NCI-H2107 treated with DMSO at 0.1 percent for 48 hours (cell line): ENCODE data around the gene MRPL33.

ENCODE experiments used
- DNase-seq: peaks from one replicate; lab custom pipeline; 2025; ENCODE audit not compliant: unreplicated experiment; lab: John Stamatoyannopoulos, UW

The MRPL33 gene

DNA sequence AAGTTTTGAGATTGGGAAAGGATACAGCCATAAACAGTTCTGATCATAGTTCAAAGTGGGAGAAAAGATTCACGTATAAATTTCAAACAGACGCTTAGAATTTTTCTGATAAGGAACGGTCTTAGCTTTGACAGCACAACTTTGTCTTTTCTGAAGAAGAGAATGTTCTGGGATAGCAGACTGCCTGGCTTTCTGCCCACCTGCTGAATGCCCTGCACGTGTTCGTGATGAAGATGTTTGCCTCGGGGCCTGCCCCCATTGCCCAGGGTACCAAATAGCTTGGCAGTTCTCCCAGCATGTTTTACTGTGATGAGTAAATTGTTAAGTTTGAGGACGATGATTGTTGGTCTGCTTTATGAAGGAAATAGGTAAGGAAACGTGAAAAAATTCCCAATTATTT lies 4.6 kb downstream of the MRPL33 start:
- no peak for DNase-seq

DNA sequence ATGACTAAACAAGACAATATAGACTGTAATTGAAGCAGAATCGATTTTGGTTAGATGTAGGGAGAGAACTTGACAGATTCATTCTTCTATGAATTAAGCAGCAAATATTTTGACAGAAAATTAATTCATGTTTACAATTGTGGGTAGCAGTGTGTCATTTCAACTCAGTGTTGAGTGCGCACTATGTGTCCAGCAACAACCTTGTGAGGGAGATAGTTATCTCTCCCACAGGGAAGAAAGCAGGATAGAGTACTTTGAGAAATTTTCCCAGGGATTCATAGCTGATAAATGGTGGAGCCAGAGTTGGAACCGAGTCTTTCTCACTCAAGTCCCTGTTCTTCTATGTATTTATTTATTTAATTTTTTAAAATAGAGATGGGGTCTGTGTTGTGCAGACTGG lies 5.2 kb downstream of the MRPL33 start:
- no peak for DNase-seq

GRCh38 chr2:27779417-27780055 lies 8.0 kb downstream of the MRPL33 start:
- DNase-seq, result no peak

DNA sequence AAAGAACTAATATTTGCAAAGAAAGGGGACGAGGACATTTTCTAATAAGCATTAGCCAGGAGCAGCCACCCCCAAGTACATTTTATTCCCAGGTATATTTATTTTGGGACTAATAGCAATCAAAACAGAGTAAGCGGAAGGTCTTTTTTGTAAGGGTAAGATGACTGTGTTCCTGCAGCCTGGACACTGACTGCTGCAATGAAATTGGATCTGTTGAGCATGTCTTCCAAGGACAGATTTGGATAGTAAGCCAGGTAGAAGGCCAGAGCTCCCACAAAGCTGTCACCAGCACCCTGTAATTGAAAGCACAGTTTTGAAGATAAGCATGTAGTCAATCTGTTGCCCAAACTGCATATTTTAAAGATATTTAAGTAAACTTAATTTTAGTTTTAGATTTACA lies 10.0 kb downstream of the MRPL33 start:
- no peak for DNase-seq

DNA sequence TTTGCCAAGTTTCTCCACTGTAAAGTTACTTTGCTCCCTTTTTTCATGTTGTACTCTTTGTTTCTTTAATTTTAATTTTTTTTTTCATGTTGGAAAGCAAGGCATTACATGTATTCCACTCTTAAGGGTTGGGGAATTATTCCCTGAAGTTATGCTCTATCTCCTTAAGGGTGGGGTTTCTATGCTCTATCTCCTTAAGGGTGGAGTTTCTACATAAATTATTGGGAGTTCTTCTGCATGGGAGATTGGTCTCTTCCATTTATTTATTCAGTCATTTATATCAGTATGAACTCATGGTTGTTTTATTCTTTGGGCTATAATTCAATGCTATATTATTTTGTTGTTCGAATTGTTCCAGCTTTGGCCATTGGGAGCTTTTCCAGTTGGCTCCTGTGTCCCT lies 11.2 kb downstream of the MRPL33 start:
- no peak for DNase-seq

DNA sequence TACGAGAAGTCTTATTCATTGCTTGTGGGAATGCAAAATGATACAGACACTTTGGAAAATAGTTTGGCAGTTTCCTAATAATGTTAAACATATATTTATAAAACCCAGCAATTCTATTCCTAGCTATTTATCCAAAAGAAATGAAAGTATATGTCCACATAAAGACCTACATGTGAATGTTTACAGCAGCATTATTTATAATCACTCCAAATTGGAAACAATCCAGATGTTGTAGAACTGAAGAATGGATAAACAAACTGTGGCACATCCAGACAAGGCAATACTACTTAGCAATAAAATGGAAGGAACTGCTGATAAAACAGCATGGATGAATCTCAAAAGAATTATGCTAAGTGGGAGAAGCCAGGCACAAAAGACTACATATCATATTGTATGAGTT lies 19.3 kb downstream of the MRPL33 start:
- no peak for DNase-seq

- DNase-seq, result no peak
These were observed 21.2 kb downstream of the MRPL33 start for GRCh38 chr2:27792759-27793158.

- DNase-seq, result no peak
These were observed 23.7 kb downstream of the MRPL33 start for GRCh38 chr2:27795093-27795834.

DNA sequence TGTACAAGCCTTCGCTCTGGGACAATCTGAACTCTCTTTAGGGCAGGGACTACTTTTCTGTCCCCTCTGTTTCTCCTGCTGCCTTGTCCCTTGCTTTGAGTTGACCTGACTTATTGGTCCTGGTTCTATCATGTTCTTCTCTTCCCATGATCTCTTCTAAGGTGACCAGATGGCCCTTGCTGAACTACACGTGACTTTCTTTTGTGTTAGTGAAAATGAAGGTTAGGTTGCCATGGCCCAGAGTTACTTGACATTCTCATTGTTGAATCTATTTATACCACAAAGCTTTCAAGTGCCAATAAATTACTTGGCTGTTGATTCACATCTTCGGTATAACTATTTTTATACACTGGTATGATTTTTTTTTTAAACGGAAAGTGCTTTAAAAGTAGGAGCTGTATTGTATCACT lies 24.4 kb downstream of the MRPL33 start:
- no peak for DNase-seq

GRCh38 chr2:27796791-27797765 lies 25.6 kb downstream of the MRPL33 start:
- DNase-seq, result no peak

DNA sequence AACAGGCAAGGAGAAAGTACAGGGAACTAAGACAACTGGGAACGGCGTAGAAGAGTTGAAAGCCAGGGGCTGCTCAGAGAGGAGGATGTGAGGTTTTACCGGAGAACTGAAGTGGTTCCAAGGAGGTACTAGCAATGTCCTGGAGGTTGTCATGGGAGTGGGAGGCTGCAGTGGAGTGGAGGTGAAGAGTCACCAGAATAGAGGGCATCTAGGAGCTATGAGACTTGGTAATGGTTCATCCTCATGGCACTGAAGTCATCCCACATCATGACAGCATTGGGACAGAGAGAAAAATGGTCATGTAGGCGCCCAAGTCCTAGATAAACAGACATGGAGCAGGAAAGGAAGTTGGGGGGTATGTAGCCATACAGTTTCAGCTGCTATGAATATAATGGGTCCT lies 26.3 kb downstream of the MRPL33 start:
- no peak for DNase-seq

DNA sequence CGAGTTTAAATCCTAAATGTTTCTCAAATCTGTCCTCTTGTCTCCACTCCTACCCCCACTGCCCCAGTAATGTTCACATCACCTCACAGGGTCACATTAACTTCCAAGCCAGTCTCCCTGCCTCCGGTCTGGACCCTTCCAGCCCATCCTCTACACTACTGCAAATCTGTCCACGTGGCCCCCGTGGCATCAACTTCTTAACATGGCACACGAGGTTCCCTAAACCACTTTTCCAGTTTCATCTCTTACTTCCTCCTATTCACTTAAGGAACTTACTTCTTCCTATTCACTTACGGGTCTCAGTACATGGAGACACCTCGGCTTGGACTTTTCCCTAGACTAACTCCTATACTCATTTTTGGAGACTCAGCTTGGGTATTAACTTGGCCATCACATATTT lies 27.0 kb downstream of the MRPL33 start:
- no peak for DNase-seq

- DNase-seq, result no peak
These were observed 27.6 kb downstream of the MRPL33 start for GRCh38 chr2:27798948-27799645.

- no peak for DNase-seq
These were observed 28.1 kb downstream of the MRPL33 start for GRCh38 chr2:27799646-27800010.

DNA sequence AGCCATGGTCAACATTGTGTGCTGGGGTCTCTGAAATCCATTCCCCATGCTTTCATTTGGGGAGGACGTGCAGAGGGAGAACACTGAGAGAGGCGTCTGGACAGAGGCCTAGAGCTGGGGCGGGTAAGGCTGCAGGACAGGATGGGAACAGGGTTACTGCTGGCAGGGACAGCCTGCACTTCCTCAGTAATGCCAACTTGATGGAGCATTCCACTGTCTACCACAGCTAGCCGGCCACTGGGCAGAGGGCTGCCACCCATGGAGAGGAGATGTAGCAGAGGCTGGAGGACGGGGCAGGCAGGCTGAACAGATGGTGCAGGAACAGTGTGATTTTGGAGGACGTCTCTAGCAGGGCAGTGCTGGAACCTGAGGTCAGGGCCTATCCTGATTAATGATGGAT lies 29.3 kb downstream of the MRPL33 start:
- no peak for DNase-seq

- no peak for DNase-seq
These were observed 31.0 kb downstream of the MRPL33 start for GRCh38 chr2:27802547-27802946.

GRCh38 chr2:27803046-27803445 lies 31.5 kb downstream of the MRPL33 start:
- DNase-seq, result no peak

- DNase-seq, result no peak
These were observed 32.6 kb downstream of the MRPL33 start for GRCh38 chr2:27804146-27804545.

DNA sequence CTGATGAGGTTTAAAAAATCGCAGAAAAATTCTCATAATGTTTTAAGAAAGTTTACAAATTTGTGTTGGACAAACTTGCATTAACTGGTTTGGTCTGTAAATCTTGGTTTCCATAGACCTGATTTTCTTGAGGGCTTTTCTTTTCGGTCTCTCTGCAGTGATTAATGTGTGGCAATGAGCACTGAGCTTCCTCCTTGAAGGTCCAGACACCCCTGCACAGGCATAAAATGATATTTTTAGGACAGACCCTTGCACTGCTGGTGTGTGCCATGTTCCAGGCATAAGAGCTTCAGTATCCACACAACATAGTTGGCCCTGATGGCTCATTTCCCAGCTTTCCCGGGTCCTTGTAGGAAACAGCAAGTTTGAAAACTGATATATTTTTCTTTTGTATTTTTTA lies 33.7 kb downstream of the MRPL33 start:
- DNase-seq, result no peak

- DNase-seq, result no peak
These were observed 35.0 kb downstream of the MRPL33 start for GRCh38 chr2:27806311-27807059.
